MCF 10A (cell line): ENCODE results near the gene KDM3B. TPM values are rescaled to one million over a fixed set of nuclear protein-coding genes. Genes with fewer than 3 reads are reported as not detected.

Experiments
- BruUV-seq: library from RNA; stranded (reverse); fragments of 400-500 nt; replicated peaks from 2 replicates; lab custom pipeline; 2021; lab: Mats Ljungman, UMichigan
- CTCF ChIA-PET: fragments of 300-600 bp; sonication (Branson Sonifier 250); formaldehyde crosslinking; extraction: SDS; loops from one replicate; lab custom pipeline; 2021; ENCODE audit warnings: antibody characterized with exemption, inconsistent platforms; lab: Yijun Ruan, JAX
- POLR2A ChIA-PET: fragments of 300-600, 350-650 bp; sonication (Branson Sonifier 250); formaldehyde crosslinking; extraction: SDS; loops from one replicate; lab custom pipeline; 2020; ENCODE audit warnings: antibody characterized with exemption, inconsistent platforms; lab: Yijun Ruan, JAX
- DNase-seq: peaks from one replicate; pipeline ENCODE4 v3.0.0-alpha.2; 2018; ENCODE audit not compliant: unreplicated experiment
- H3K27ac Mint-ChIP-seq: one replicate; pipeline ENCODE4 v1.8.0; 2022; ENCODE audit warnings: mild to moderate bottlenecking, low read depth, mixed read lengths; ENCODE audit not compliant: unreplicated experiment
- H3K27me3 Mint-ChIP-seq: one replicate; pipeline ENCODE4 v1.8.0; 2022; ENCODE audit warnings: mixed read lengths; ENCODE audit not compliant: insufficient read depth, unreplicated experiment
- H3K36me3 Mint-ChIP-seq: one replicate; pipeline ENCODE4 v1.8.0; 2022; ENCODE audit warnings: mild to moderate bottlenecking, moderate library complexity, mixed read lengths; ENCODE audit not compliant: insufficient read depth, unreplicated experiment
- H3K4me1 Mint-ChIP-seq: one replicate; pipeline ENCODE4 v1.8.0; 2022; ENCODE audit warnings: mixed read lengths; ENCODE audit not compliant: insufficient read depth, unreplicated experiment
- H3K4me3 Mint-ChIP-seq: one replicate; pipeline ENCODE4 v1.8.0; 2022; ENCODE audit warnings: mild to moderate bottlenecking, moderate library complexity, mixed read lengths; ENCODE audit not compliant: unreplicated experiment
- H3K9me3 Mint-ChIP-seq: one replicate; pipeline ENCODE4 v1.8.0; 2022; ENCODE audit warnings: mixed read lengths; ENCODE audit not compliant: unreplicated experiment
- intact Hi-C: fragments of 100-400 bp; cut with micrococcal nuclease; formaldehyde crosslinking; loops from 2 replicates; pipeline ENCODE4 v1.14.1; 2022
- total RNA-seq: library from RNA; stranded (reverse); gene quantifications from 2 replicates; pipeline ENCODE4 v1.2.3, GENCODE V29; 2022
- TF ChIP-seq, protein P1 (sequence below): fragments of 200-600 bp; IDR thresholded peaks from one replicate; pipeline ENCODE4 v1.8.0; 2022; ENCODE audit warnings: antibody characterized with exemption, mild to moderate bottlenecking; ENCODE audit not compliant: unreplicated experiment

The KDM3B gene
- total RNA-seq, 1 experiment from 2014 or later, result 57.8 TPM

DNA sequence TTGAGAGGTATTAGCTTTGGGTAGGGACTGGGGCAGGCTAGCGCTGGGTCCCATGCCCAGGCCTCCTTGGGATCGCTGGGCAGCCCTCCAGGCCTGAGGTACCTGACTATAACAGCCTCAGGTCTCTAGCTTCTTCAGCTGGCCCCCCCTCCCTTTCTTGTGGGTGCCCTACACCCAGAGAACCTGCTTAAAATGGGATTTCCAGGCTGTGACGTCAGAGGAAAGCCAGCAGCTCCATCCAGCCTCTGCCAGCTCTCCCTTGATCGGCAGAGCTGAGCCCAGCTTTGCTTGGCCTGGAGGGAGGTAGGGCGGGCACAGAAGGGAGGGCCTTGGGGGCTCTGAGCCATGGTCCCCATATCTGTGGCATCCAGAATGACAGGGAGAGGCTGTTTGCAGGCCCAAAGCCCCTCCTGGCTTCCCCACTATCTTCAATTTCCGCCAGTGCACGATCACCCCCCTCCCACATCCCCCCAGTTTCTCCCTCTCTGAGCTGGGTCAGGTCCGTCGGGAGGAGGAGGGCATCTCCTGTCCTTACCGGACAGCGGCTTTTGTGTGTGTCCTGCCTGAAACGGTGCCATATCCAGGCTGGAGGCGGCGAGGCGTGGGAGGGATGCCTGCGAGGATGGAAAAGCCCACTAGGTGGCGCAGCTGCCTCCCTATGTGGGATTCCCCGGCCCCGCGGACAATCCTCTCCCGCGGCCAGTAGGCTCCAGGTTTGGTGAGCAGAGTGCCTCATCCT, 97.2 kb downstream of the KDM3B start:
- ChIA-PET POLR2A (interaction anchor here (1.1 to 5.6 kb wide), 10 partner anchors 11 to 117 kb away, joined by 3 to 42 read pairs (median 8); partner anchors contain the start of genes EGR1 and ETF1), CTCF (interaction anchor here (0.6 to 13.1 kb wide), 50 partner anchors 12 to 819 kb away, joined by 3 to 278 read pairs (median 5); partner anchors contain the start of genes BRD8, EGR1, ETF1 and KDM3B)
- H3K27ac Mint-ChIP-seq, result no peak overlapping the region
- no TSS peak for BruUV-seq
- H3K36me3 Mint-ChIP-seq, result no peaks in the 10 kb centered on the region
- intact Hi-C loops, result loop anchor here (1.0 kb wide), 2 partner anchors 54 to 99 kb away; no protein-coding TSS in a partner anchor
- TF ChIP-seq, protein P1, sequence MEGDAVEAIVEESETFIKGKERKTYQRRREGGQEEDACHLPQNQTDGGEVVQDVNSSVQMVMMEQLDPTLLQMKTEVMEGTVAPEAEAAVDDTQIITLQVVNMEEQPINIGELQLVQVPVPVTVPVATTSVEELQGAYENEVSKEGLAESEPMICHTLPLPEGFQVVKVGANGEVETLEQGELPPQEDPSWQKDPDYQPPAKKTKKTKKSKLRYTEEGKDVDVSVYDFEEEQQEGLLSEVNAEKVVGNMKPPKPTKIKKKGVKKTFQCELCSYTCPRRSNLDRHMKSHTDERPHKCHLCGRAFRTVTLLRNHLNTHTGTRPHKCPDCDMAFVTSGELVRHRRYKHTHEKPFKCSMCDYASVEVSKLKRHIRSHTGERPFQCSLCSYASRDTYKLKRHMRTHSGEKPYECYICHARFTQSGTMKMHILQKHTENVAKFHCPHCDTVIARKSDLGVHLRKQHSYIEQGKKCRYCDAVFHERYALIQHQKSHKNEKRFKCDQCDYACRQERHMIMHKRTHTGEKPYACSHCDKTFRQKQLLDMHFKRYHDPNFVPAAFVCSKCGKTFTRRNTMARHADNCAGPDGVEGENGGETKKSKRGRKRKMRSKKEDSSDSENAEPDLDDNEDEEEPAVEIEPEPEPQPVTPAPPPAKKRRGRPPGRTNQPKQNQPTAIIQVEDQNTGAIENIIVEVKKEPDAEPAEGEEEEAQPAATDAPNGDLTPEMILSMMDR, result peak; percentile 98
- no peak overlapping the region for H3K4me3 Mint-ChIP-seq
- H3K4me1 Mint-ChIP-seq, result peaks cover 7% of the 10 kb centered on the region
- no peaks in the 10 kb centered on the region for H3K27me3 Mint-ChIP-seq
- no peaks in the 10 kb centered on the region for H3K9me3 Mint-ChIP-seq
- peak; percentile 95 for DNase-seq

DNA sequence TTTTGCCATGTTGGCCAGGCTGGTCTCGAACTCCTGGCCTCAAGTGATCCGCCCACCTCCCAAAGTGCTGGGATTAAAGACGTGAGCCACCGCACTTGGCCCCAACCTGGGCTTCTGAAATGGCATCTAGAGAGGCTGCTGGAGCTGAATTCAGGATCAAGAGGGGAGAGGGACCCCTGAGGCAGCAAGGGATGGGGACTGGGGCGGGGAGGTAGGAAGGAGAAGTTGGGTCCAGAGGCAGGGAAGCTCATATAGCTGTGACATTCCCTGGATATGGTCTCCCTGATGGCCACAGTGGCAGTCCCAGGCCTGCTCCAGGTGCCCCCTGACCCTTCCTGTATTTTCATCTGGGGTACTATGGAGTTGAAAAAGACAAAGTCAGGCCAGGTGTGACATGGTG, 98.5 kb downstream of the KDM3B start:
- TF ChIP-seq, protein P1, result no peak
- H3K4me1 Mint-ChIP-seq, result peaks cover 7% of the 10 kb centered on the region
- DNase-seq, result no peak
- no peaks in the 10 kb centered on the region for H3K36me3 Mint-ChIP-seq
- H3K27ac Mint-ChIP-seq, result no peak overlapping the region
- H3K27me3 Mint-ChIP-seq, result no peaks in the 10 kb centered on the region
- no peaks in the 10 kb centered on the region for H3K9me3 Mint-ChIP-seq
- no peak overlapping the region for H3K4me3 Mint-ChIP-seq
- BruUV-seq, result no TSS peak
- POLR2A ChIA-PET, result interaction anchor here (1.4 to 5.6 kb wide), 3 partner anchors 14 to 97 kb away, joined by 4 to 42 read pairs (median 29); partner anchors contain the start of gene EGR1
- CTCF ChIA-PET, result interaction anchor here (0.6 to 13.1 kb wide), 14 partner anchors 11 to 194 kb away, joined by 3 to 278 read pairs (median 6); partner anchors contain the start of genes EGR1 and REEP2
- intact Hi-C loops, result loop anchor here (1.0 kb wide), 2 partner anchors 52 to 97 kb away; no protein-coding TSS in a partner anchor

DNA sequence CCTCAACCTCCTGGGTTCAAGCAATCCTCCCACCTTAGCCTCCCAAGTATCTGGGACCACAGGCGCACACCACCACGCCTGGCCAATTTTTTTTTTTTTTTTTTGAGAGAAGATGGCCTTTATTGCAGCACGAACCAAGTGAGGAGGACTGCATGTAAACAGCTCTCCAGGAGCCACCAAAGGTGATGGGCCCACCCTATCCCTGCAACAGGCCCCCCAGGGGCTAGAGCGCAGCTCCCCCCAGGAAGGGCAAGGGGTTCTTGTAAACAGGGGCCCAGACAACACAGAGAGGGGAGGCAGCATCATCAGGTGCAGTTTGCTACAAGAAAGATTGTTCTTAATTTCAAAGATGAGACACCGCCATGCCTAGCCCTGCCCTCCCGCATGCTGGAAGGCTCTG, 100.2 kb downstream of the KDM3B start:
- no peak for DNase-seq
- intact Hi-C loops, result no loop called here
- BruUV-seq, result no TSS peak
- POLR2A ChIA-PET, result interaction anchor here (5.4 kb wide), 1 partner anchor 12 kb away, joined by 42 read pairs; the partner anchor contains the start of gene EGR1
- Mint-ChIP-seq H3K9me3 (no peaks in the 10 kb centered on the region), H3K27ac (no peak overlapping the region), H3K4me3 (no peak overlapping the region), H3K4me1 (peaks cover 7% of the 10 kb centered on the region), H3K36me3 (no peaks in the 10 kb centered on the region), H3K27me3 (no peaks in the 10 kb centered on the region)
- TF ChIP-seq, protein P1, result no peak
- CTCF ChIA-PET, result interaction anchor here (0.6 to 13.1 kb wide), 5 partner anchors 9 to 111 kb away, joined by 3 to 278 read pairs (median 6); partner anchors contain the start of gene EGR1

DNA sequence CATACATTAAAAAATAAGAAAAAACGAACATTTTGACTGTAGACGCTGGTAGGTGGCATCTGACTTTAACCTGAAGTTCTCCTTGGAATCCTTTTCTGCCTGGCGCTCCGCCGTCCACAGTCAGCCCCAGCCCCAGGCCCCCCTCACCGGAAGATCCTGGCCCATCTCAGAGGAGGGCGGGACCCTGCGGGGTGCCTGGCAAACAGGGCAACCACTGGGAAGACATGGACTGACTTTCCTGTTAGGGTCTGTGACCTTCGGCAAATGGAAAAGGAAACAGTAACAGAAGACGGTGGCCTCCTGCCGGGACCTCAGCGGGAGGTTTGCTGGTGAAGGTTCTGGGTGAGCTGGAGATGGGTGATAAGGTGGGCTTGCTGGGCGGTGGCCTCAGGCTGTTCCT, 101.1 kb downstream of the KDM3B start:
- CTCF ChIA-PET, result interaction anchor here (0.9 to 13.1 kb wide), 6 partner anchors 8 to 112 kb away, joined by 3 to 278 read pairs (median 8); partner anchors contain the start of genes EGR1 and ETF1

More for the DNA sequence above, 101.1 kb downstream of the KDM3B start:
- intact Hi-C loops, result no loop called here
- H3K27ac Mint-ChIP-seq, result no peak overlapping the region
- H3K4me1 Mint-ChIP-seq, result peaks cover 7% of the 10 kb centered on the region
- no TSS peak for BruUV-seq
- TF ChIP-seq, protein P1, result no peak
- POLR2A ChIA-PET, result interaction anchor here (5.4 kb wide), 1 partner anchor 11 kb away, joined by 42 read pairs; the partner anchor contains the start of gene EGR1
- no peaks in the 10 kb centered on the region for H3K36me3 Mint-ChIP-seq
- no peaks in the 10 kb centered on the region for H3K9me3 Mint-ChIP-seq
- H3K27me3 Mint-ChIP-seq, result no peaks in the 10 kb centered on the region
- DNase-seq, result no peak
- no peak overlapping the region for H3K4me3 Mint-ChIP-seq
